Stimulated activated naive CD8-positive, alpha-beta T cell treated with anti-CD3 and anti-CD28 coated beads, Interleukin-15, Interleukin-2, amounts not matched to agents 100 U/mL and 50 U/mL, for 24 hours (primary cell): ENCODE data around the gene CLIP4.
"Not testable (repeated sequence)": the region's sequence is repeated elsewhere in the genome, so short reads cannot be mapped to it uniquely, and the experiment has no call there.

ENCODE experiments used
- ATAC-seq: fragments of 150-1000 bp; cut with Tn5 transposase; one replicate; pipeline ENCODE4 v1.10.0; 2021
- DNase-seq: peaks from one replicate; pipeline ENCODE4 v3.0.0; 2021

CLIP4 gene, protein sequence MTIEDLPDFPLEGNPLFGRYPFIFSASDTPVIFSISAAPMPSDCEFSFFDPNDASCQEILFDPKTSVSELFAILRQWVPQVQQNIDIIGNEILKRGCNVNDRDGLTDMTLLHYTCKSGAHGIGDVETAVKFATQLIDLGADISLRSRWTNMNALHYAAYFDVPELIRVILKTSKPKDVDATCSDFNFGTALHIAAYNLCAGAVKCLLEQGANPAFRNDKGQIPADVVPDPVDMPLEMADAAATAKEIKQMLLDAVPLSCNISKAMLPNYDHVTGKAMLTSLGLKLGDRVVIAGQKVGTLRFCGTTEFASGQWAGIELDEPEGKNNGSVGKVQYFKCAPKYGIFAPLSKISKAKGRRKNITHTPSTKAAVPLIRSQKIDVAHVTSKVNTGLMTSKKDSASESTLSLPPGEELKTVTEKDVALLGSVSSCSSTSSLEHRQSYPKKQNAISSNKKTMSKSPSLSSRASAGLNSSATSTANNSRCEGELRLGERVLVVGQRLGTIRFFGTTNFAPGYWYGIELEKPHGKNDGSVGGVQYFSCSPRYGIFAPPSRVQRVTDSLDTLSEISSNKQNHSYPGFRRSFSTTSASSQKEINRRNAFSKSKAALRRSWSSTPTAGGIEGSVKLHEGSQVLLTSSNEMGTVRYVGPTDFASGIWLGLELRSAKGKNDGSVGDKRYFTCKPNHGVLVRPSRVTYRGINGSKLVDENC

DNA sequence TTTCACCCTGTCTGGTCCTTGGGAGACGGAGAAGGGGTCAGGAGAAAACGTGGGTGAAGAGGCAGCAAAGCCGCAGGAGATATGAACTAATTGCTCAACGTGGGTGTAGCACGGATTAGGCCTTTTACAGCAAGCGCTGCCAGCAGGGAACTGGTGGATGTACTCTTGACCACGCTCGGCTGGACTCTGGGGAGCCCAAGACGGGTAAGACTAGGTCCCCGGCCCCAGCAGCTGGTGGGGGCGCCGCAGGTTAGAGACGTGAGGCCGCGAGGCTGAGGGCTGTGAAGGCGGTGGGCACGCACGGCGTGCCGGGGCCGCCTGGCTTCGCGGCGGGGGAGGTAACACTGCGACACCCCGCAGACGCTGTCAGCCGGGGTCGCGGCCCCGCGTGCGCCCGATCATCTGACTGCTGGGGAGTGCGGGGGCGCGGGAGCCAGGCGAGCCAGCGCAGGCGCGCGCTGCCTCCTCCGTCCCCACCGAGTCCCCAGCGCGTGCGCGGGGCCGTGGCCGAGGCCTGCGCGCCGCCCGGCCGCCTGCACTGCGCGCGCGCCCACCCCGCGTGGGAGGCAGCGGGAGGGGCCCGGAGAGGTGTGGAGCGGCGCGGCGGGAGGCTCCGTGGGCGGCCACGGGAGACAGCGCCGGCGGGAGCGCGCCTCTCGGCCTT lies at the start of gene CLIP4:
Gene CLIP4 (plus strand): TSS at position 470 of the 664 bp plus-strand sequence. CDS start 5,974 bp downstream, outside the sequence.
- ATAC-seq = peak; percentile 79
- DNase-seq = peak; percentile 75

DNA sequence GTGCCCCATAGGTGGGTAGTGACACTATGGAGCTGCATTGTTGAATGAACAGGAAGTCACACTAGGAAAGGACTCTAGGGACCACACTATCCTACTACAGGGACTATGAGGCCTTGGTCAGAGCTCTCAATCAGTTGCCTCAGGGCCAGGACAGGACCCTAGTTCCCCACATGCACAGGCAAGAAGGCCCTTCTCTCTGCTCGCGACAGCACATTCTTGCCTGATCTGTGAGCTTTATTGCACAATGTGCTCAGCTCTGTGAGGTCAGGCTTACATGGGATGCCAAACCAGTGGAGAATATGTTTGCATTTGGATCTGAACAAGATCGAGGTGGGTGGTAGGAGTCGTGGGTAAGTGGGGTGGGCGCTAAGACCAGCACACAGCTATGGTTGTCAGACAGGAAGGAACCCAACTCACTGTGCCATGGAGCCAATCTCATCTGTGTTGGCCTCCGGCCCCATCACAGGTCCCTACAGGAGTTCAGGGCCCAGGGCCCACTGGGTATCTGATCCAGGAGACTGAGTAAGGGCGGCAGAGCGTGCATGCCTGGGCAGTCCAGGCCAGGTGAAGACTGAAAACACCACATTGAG lies 48.8 kb upstream of the CLIP4 start:
- ATAC-seq (no peak), DNase-seq (no peak)

DNA sequence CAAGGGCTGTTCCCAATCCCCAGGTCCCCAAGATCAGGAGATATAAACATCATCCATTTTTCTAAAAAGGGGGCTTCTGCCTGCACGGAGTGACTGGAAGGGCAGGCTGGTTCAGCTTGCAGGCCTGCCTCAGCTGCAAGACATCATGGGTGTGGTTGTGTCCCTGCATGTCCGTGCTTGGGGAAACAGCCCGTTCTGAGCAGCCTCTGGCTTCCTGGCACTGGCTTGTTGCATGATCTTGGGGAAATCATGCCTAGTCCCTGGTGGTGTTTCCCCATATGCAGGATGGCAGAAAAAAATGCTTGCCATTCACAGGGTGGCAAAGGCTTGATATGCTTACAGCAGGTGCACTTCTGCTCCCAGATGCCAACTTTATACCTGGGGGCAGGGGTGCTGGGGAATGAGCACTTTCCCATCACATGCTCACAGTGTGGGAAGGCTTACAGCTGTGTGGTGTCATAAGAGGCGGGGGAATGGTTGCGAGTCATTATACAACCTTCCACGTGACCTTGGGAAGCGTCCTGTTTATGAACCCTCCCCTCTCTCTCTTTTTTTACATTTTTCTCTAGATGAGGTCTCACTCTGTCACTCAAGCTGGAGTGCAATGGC lies 48.1 kb upstream of the CLIP4 start:
- DNase-seq (no peak), ATAC-seq (no peak)

DNA sequence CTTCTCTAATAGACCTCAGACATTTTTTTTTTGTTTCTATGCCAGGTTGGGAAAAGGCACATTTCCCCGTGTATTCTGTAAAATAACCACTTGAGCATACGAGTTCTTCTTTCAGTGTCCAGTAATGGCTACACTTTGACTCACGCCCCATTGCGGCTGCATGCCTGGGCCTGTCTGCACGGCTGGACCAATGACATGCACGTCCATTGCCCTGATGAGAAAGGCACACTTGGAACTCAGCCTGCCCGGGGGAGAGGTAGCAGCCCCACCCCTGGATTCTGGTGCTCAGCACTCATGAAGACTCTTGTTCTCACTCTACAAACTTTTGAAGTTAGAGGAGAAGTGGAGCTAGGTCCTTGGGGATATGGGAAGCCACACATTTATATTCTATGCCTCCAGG lies 46.7 kb upstream of the CLIP4 start:
- DNase-seq (no peak), ATAC-seq (no peak)

DNA sequence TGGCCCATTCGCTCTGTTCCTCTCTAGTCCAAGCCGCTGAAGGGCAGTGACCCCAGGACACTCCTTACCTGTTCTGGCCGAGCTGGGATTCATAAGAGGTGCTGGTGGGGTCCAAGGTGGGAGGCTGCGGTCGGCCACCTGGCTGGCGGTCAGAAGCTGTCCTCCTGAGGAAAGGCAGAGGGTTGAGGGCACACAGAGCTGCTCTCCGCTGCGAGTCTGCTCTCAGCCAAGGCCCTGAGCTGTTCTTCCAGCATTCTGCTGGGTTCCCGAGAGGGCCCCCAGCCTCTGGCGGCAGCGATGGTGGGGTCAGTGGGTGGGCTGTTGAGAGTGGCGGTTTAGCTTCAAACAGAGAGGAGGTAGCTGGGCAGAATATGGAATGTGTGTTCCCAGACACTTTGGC lies 44.7 kb upstream of the CLIP4 start:
- no peak for DNase-seq
- ATAC-seq = no peak

DNA sequence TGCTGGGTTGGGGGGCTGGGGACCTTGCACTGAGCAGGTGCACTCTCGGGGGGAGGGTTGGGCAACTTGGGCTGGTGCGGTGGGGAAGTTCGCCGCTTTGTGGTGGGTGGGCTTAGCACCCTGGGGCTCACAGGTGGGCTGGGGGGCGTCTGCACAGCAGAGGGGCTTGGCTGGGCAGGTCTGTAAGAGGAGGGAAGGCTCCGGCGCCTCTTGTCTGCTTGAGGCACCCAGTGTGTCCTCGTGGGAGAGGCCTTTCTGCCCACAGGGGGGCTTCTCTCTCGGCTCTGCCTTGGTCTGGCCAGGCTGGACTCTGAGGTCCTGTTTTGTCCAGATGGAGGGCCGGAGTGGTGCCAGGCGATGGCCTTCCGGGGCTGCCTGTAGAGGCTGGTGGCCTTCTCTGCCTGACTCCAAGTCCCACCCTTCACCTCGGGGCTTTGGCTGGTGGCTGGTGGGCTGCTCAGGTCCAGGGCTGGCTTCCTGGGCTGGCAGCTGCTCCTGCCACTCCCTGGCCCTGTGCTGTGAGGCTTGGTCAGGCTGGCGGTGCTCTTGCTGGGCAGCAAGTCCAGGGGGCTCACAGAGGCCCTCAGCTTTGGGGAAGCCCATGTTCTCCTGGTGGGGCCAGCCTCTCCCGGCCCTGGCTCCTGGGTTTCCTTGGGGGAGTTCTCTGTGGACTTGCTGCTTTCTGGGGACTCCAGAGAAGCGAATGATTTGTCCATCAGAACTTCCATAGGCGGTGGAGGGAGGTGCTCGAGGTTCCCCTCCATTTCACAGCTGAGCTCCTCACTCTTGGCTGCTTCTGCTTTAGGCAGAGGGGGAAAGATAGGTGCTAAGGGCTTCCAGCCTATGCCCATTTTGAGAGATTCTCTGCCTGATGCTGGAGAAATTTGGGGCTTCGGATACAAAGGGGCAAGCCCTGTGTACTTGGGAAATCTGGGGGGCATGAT lies 43.9 kb upstream of the CLIP4 start:
- ATAC-seq (no peak), DNase-seq (no peak)

DNA sequence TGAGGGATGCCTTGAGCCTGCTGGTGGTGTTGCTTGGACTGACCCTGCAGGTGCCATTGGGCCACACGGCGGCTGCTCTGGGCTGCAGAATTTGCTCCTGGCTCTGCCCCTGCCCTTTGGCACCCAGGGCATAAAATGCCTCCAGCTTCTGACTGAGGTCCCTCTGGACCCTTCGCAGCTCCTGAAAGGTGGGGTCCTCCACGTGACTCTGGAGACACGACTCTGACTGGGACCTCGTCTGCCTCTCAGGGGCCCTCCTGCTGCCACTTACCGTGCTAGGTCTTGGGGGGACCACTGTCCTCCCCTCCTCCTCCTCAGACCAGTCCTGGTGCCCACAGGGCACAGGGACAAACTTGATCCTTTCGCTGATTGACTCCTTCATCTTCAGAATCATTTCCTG lies 43.0 kb upstream of the CLIP4 start:
- DNase-seq = no peak
- no peak for ATAC-seq

DNA sequence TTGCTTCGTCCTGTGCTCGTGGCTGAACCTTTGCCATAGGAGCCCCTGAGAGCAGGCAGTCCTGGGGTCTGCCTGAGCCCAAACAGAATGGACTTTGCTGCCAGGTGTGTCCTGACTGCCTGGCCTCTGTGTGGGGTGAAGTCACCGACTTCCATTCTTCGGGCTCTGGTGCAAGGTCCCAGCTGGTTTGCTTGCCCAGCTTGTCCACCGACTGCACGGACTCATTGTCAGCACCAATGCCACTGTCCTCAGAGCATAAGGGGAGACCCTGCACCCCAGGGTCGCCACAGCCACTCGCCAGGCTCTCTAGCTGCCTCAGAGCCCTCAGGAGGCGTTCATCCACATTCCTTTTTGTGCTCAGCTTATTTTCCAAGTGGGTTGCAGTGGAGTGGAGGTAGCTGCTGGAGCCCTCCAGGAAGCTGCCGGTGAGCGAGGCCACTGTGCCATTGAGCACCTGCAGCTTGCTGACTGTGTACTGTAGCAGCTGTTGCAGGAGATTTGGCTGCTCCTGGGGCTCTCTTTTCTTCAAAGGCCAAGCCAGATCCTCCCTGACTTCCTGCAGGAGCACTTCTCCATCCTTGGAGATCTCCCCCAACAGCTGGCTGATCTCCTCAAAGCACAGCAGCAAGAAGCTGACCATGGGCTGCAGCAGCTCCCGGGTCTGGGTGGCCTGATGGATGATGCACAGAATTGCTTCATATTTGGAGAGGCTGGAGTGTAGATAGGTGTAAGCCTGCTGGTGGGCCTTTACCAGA lies 42.1 kb upstream of the CLIP4 start:
- DNase-seq (no peak), ATAC-seq (no peak)

DNA sequence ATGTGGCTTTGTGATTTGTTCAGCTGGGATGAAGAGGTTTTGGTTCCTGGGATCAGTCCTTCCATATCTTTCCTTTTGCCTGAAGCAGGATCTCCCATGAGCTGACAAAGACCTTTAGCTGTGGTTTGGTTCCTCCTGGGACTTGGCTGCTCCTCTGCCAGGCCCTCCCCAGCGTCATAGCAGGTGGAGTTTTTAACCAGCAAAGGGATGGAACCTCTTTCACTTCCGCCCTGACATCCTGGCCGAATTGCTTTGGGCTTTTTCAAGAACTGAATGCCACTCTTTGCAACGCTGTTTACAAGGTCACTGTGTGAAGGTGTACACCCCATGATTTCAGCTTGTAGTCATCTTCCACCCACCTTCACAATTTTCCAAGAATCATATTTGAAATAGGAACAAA lies 41.3 kb upstream of the CLIP4 start:
- no peak for ATAC-seq

DNA sequence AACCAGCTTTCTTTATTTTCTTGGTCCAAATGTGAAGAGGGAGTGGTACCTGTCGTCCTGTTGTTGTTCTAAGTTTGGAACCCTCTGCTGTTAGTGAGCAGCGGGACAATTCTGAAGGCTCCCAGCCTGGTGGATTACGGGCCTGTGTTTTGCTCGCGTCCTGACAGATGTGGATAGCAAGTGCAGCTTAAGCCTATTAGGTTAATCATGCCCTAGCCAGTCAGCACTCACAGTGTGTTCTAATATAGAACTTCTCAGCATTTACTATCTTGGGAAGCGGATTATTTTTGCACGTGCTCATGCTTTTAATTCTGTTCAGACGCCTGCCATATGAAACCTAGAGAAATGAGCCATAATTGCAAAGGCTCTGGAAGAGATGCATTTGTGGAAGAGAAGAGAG lies 40.8 kb upstream of the CLIP4 start, which contains the start of gene PCARE:
Gene PCARE (minus strand): TSS at position 113 of the 400 bp plus-strand sequence. CDS start 262 bp downstream, outside the sequence.
- no peak for ATAC-seq
- DNase-seq = no peak

More for the DNA sequence above, 41.3 kb upstream of the CLIP4 start:
- no peak for DNase-seq

DNA sequence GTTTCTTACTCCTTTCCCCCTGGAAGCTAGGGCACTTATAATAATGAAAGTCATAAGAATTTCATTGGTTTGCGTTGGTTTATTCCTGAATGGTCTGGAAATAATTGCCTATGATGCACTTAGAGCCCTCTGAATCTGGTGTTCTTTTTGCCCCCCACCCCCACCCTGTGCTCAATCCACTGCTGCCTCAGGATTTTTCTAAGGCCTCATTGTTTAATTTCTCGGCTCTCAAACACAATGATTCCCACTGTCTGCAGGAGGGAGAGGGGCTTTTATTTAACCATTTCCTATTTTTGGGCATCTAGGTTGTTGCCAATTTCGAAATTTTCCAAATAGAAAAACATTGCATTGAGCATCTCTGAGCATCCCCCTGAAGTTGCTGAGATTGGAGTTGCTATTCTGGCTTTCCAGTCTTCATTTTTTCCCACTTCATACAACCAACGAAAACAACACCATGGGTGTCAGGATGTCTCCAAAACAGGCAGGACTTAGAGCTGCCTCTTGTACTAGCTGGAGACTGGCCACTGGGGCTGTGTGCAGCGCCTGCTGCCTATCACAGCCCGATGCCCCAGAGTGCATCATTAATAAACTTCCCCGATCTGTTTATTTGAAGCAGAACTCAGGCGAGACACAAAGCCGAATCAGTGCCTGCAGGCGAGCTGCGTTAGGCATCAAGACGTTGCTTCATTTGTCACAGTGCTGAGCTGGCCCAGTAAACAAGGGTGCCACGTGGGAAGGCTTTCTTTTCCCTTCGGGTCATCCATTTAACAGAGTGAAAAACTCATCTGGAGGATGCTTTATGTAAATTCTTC lies 39.1 kb upstream of the CLIP4 start:
- DNase-seq (no peak), ATAC-seq (no peak)

DNA sequence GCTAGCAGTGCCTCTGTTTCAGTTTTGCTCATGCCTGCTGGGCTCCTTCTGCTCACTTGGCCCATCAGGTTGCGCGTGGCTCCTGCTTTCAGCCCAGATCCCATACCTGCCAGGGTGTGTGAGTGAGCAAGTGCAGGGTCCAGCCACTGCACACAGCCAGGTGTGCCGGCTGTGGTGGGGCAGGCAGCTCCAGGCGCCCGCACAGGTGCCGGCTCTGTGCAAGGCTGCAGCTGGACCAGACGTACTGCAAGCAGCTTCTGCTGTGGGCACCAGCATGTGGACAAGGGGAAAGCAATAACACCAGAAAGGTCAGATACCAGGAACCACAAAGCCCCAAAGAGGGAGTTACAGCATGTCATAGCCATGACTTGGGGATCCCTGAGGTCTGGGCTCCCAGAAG lies 35.3 kb upstream of the CLIP4 start:
- DNase-seq = no peak
- ATAC-seq = no peak

DNA sequence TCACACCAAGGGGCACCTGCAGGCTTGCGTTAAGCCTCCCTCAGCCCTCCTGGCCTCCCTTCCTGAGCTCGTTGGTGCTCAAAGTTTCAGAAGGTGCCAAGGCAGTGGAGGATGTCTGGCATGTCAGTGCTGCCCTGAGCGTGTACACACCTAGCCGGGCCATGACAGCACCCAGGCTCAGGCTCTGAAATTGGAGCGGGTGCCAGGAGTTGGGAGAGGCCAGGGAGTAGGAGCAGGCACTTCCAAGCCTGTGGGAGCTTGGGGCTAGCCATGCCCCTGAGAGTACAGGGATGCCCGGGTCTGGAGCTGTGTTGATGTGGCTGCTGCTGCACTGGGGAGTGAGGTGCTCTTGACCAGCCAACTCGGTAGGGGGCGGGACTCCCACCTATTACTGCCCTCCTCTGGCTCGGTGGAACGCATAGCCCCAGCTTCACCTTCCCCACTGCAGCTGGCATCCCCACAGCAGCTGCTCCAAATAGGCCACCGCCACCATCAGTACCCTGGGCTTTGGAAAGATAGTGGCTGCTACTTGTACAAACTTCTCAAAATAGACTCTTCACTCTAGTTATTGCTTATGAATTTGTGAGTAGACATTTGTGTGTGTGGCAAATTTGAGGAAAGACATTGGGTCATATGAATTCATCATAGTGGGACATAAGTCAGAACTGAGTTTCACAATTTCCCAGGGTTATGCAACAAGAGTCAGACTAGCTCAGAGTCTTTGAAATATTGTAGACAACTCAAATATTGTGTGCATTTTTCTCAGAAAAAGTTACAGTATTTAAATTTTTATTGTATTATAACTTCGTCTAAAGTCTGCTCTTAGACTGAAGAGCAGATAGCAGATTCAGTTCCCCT lies 34.1 kb upstream of the CLIP4 start:
- DNase-seq (no peak), ATAC-seq (no peak)

DNA sequence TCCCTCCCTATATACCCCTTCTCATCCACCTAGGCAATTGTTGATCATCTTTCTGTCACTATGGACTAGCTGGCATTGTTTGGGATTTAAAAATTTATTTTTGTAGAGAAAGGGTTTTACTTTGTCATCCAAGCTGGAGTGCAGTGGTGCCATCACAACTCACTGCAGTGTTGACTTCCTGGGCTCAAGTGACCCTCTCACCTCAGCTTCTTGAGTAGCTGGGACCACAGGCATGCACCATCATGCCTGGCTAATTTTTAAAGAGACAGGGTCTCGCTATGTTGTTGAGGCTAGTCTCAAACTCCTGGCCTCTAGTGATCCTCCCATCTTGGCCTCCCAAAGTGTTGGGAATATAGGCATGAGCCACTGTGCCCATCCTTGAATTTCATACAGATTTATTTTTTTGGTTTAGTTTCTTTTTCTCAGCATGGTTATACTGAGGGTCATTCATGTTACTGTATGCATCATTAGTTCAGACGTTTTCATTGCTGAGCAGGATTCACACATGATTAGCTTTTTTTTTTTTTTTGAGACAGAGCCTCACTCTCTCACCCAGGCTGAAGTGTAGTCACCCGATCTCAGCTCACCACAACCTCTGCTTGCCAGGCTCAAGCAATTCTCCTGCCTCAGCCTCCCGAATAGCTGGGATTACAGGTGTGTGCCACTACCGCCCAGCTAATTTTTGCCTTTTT lies 32.3 kb upstream of the CLIP4 start:
- no peak for ATAC-seq
- no peak for DNase-seq

DNA sequence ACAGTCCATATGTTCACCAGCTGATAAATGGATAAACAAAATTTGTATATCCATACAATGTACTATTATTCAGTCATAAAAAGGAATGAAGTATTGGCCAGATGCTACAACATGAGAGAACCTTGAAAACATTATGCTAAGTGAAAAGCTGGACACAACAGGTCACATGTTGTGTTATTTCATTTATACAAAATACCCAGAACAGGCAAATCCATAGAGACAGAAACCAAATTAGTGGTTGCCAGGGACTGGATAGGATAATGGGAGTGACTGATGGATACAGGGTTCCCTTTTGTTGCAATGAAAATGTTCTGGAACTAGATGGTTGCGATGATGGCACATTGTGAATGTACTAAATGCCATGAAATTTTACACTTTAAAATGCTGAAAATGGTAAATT lies 30.7 kb upstream of the CLIP4 start:
- DNase-seq (no peak), ATAC-seq (no peak)

DNA sequence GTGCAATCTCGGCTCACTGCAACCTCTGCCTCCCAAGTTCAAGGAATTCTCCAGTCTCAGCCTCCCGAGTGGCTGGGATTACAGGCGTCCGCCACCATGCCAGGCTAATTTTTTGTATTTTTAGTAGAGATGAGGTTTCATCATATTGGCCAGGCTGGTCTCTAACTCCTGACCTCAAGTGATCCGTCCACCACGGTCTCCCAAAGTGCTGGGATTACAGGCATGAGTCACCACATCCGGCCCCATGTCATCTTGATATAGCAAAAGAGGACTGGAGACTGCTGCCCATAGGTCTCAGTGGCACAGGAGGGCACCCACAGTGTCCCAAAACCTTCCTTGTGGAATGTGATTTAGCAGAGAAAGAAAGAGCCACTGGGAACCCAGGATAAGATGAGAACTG lies 24.9 kb upstream of the CLIP4 start:
- ATAC-seq, DNase-seq: not testable (repeated sequence)

DNA sequence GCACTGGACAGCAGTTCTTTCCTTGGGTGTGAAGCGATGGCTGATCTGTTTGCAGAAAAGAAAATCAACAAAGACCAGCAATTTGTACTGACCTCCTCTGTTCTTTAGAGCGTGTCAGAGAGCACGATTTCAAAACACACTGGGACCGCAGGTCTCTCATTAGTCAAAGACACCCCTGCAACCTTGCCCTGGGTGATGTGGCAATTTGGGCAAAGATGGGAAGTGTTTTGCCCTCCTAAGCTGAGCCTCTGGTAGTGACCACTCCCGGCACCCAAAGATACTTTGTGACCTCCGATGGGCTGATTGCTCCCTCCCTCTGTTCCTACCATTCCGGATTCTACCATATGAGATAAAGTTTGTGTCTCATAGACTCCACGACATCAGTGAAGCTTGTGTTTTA lies 18.2 kb upstream of the CLIP4 start:
- no peak for ATAC-seq
- DNase-seq = no peak

DNA sequence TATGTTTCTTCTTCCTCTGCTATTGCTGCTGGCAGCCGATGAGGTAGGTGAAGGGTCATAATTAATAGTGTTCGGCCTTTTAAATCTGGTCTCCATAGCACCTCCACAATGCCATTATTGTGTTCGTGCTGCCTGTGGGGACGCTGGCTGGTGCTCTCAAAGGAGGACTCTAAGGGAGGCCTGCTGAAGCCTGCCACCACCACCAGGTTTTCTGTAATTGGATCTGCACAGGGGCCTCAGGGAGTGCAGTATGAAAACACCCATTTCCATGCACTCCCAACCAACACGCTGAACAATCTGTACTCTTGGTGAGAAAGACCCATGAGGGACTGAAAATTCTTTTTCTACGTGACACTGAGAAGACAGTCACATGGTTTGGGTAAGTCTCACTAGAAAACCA lies 17.6 kb upstream of the CLIP4 start:
- ATAC-seq (no peak), DNase-seq (no peak)
